C1 segment of cervical spinal cord (tissue), 14 donors: ENCODE measurements around the gene MYO1A.
"Not testable (repeated sequence)": the region's sequence is repeated elsewhere in the genome, so short reads cannot be mapped to it uniquely, and the experiment has no call there.

Experiments
- DNase-seq, 14 donors: peaks; one replicate each; lab custom pipeline; 2025; lab: John Stamatoyannopoulos, UW

The MYO1A gene

DNA sequence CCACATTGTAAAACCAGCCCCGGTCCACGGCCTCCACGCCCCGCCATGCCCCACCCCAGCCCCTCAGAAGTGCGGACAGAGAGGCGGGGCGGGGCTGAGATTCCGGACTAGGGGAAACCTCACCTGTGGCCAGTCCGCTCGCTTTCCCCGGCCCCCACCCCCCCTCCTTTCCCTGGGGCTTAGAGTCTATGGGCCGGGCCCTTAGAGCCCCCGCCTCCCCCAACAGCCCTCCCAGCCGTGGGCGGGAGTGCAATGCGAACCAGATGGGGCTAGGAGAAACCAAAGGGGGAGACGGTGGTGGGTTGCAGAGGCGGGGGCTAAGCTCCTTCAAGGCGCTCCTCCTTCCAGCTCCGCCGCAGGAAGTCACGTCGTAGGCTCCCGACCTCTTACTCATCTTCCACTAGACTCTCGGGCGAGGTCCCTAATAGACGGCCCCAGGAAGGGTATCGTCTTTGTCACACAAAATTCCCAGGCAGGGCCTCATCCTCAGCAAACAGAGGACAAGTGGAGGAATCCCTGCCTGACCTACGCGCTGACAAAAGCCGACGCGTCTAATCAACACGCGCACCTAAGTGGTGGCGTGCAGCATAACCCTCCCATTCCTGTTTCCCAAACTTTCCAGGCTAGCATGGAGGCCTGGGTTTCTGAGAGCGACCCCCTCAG, 37.9 kb upstream of the MYO1A start:
- peak in 9 of 14 donors; percentile 31 to 73 (median 60) for DNase-seq

DNA sequence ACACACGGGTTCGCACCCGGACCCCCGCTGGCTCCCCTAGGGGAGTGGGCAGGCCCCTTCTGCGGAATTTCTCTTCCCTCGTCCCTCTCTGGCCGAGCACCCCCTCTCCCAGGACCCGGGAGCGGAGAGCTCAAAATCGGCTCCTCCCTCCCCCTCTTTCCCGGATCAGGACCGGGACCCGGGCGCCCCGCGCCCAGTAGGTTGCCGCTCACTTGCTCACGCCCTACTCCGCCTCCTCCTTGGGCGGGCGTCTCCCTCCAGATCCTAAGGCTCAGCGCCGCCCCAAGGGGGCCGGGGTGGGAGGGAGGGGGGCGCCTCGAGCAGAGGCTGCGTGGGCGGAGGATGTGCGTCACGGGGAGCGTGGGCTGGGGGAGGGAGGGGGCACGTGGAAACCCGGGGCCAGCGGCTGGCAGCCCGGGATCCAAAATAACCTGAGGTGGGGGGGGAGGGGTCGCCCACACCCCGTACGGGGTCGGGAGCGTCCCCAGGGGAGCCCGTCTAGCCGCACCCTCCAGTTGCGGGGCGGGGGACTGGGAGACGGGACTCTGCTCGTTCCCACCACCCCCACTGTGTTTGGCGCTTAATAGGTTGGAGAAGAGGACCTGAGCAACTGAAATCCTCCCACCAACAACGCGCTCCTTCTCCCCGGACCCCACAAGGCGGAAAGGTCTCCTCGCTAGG, 37.2 kb upstream of the MYO1A start:
- DNase-seq, result peak in 13 of 14 donors; percentile 29 to 80 (median 70)

DNA sequence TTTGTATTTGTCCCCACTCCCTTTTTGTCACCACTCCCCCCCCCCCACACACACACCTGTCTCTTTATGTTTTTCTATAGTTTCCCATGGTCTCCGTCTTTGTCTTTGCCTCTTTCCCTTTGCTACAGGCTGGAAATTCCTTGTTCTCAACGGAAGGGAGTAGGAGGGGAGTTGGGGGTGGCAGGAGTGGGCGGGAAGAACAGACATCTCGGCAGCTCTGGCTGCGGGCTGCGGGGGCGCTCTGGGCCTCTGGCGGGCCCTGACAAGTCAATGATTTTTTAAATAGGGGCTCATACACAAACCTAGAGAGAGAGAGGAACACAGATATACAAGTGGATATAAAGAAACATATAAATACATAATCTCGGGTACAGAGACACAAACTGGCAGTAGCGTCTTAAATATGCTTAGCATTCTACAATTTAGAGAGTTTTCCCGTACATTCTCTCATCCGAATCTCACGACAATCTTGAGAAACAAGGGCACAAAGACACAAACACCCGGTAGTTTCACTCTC, 36.6 kb upstream of the MYO1A start:
- peak in 7 of 14 donors; percentile 22 to 70 (median 37) for DNase-seq

DNA sequence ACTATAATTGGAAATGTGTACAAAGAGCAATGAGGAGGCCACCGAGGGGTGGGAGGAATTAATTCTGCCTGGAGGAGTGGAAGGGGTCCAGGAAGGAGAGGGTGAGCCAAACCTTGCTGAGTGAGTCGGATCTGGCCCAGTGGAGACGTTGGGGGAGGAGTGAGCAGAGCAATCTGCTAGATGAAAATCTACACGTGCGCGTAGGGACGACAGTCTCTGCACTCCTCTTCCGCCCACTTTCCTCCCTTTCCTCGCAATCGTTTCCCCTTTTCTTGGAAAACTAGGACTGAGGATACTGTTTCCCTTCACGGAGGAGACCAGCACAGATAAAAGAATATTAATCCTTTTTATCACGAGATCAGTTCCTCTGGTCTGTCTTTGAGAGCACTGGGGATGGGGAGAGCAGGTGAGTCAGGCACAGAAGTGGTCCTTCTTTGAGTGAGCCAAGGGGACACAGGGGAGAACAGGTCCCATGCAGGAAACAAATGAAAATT, 36.1 kb upstream of the MYO1A start:
- DNase-seq, result peak in 1 of 14 donors; percentile 58

DNA sequence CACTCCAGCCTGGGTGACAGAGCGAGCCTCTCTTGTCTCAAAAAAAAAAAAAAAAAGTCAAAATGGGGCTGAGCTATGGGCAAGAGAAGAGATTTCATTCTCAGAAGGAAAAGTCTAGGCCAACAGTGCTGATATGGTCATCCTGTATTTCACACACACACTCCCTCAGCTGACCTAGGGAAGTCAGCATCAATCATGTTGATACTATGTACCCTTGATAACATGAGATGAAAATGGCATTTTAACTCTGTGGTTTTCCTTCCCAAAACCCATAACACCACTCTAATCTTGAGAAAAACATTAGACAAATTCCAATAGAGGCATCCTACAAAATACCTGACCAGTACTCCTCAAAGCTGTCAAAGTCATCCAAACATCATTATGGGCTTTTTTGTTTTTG, 30.9 kb upstream of the MYO1A start:
- DNase-seq, result no peak

DNA sequence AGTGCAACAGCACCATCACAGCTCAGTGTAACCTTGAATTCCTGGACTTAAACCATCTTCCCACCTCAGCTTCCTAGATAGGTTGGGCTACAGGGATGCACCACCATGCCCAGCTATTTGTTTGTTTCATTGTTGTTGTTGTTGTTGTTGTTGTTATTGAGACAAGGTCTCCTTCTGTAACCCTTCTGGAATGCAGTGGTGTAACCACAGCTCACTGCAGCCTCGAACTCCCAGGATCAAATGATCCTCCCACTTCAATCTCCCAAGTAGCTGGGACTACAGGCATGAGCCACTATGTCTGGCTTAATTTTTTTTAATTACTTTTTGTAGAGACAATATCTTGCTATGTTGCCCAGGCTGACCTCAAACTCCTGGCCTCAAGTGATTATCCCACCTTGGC, 29.9 kb upstream of the MYO1A start:
- no peak for DNase-seq

DNA sequence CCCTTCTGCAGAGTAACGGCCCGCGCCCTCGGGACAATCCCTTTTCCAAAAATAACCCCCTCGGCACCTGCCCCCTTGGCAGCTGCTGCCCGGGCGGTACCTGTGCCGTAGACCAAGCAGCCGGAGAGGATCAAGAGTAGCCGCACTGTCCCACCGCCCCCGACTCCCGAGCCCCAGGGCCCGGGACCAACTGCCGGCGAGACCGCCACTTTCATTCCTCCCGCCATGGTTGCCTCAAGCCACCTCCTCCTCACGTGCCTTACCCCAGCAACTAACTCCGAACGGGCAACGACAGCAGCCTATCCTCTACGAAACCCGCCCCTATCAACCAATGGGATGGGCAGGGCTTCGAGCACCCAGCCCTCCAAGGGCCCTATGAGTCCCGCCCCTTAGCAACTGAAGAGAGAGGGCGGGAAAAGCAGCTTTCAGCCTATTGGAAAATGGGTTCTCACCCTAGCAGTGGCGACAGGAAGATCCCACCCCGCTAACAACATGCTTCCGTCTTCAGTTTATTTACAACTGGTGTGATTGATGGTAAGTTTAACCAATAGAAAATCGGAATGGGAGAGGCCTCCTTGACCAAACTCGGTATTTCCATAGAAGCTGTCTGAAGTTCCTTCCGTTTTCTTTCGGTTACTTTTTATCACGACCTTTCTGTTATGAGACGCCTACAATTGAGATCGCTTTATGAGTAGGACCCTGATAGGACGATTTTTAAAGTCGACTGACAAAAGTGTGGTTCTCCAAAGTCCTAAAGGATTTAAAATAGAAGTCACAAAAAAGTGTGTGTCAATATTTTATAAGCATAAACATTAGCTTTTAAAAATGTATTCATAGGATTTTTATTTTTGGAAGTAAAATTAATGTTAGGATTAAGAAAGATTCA, 28.8 kb upstream of the MYO1A start, which contains the start of gene NEMP1:
NEMP1 (minus strand) TSS at position 273 of the 886 bp plus-strand sequence; CDS start at position 227, 46 bp downstream.
- peak; percentile 76 to 100 (median 96) for DNase-seq

DNA sequence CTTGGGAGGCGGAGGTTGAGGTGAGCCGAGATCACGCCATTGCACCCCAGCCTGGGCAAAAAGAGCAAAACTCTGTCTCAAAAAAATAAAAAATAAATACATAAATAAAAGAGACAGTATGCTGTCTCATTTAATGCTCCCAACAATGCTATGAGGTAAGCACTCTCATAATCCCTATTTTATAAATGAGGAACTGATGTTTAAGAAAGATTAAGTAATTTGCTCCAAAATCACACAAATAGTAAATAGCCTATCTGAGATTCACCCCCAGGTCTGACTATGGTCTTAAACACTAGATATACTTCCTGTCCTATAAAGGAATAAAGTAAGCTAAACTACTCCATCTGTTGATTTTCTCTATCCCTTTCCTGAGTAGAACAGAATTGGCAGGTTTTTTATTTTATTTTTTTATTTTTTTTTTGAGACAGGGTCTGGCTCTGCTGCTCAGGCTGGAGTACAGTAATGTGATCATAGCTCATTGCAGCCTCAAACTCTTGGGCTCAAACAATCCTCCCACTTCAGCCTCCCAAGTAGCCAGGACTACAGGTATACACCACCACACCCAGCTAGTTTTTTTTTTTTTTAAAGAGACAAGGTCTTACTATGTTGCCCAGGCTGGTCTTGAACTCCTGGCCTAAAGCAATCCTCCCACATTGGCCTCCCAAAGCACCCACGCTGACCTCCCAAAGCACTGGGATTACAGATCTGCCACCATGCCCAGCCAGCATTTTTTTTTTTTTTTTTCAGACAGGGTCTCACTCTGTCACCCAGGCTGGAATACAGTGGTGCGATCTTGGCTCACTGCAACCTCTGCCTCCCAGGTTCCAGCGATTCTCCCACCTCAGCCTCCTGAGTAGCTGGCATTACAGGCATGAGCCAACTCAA, 23.9 kb upstream of the MYO1A start:
- not testable (repeated sequence) for DNase-seq

DNA sequence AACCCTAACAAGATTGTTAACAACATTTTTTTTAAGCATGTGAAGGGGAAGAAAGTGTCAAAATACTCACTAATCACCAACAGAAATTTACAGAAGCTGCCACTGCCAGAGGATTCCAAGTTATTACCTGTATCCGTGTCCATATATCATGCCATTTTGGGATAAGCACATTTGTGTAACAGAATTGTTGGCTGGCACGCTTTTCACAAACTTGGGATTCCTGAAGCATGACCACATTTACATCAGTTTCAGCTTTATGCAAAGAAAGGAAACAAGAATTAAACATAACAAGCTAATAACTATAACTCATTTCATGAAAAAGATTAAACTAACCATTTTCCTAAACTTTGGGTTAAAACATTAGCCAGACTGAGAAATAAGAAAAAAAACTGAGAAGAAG, 22.7 kb upstream of the MYO1A start:
- DNase-seq, result no peak

DNA sequence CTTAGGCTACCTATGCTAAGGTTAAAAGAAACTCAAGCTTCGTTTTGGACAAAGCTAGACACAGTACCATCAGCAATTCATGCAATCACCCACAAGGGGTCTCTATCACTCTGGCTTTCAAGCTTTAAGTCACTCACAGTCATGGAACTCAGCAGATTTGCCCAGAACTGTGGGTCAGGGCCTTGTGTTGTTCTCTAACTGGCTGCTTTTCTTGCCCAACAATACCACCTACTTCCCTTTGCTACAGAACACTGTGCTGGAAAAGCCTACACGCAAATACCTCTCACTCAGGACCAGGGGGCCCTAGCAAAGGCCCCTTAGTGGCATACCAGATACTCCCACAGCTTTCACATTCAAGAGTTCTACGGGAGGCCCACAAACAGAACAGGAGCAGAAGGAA, 19.6 kb upstream of the MYO1A start:
- DNase-seq, result peak in 10 of 14 donors; percentile 13 to 54 (median 43)

DNA sequence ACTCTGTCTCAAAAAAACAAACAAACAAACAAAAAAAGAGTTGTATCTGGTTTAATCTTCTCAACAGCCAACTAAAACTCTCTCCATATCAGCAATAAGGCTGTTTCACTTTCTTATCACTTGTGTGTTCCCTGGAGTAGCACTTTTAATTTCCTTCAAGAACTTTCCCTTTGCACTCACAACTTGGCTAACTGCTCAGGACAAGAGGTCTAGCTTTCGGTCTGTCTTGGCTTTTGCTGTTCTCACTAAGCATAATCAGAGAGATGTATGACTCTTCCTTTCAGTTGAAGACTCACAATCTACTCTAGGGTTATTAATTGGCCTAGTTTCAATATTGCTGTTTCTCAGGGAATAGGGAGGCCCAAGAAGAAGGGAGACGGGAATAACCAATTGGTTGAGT, 16.3 kb upstream of the MYO1A start:
- DNase-seq, result no peak

DNA sequence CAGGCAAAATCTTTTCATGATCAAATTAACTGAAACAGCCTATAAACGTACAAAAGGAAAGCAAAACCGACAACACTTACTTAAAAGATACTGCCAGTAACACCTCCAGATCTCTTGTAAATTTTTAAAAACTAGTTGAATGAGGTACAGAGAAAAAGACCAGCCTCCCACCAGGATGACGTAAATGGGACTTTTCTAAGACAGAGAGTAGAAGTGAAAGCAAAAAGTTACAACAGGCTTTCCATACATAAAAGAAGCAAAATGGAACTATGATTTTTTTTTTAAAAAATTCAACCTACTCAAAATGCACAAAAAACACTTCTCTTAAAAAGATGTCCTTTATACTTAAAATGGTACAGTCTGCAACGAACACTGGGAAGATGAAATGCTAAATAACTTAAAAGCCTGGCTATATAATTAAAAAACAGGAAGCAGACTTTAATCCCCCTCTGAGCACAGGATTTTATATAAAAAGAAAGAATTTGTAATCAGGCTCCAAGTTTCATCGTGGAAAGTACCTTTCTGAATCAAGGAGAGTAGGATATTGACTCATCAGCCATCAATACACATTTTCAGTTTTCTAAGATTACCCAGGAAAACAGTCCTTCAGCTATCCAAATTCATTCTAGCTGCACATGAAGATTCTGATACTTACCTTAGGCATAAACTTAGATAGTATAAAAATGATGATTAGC, 14.2 kb upstream of the MYO1A start:
- no peak for DNase-seq

DNA sequence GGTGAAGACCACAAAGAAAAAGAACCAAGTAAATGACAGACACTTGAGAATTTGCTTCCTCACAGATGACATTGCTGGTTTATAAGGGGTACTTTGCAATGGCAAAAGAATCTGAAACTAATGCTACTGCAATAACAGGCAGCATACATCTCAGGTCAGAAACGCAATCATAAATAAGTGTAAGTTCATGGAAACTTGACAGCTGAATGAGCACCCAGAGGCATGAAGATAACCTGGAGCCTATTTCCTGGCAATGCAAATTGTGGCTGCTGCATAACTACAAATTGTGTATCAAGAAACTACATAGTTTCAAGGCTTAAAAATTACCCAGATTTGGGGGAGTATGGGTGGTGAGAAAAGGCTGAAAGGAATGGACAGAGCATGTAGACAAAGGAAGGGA, 8.5 kb upstream of the MYO1A start:
- no peak for DNase-seq

DNA sequence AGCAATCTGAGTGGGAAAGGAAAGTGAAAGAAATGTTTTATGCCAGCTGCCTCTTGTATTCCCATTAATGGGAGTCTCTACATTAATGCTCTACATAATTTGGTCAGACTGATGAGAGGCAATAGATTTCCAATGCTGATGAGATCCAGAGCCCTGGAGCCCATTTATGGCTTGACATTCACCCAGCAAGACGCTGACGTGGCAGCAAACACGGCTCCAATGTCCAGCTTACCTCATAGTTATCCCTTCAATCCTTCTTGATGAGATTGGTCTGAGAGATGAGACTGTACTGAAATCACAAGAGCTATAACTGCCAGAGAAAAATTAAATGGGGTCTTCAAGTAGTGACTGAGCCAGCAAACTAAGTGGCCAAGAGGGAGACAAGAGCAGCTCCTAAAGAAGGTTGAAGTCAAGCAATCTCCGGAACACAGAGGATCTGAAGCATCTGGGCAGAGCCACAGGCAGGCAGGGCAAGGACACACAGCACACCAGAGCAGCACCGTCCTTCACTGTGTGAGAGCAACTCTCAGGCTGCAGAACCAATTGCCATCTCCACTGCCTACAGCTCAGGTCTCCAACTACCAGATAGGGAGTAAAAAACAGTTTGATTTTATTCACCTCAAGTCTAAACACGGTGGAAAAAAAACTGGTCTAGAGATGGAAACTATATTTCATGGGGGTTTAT, 7.3 kb upstream of the MYO1A start:
- no peak for DNase-seq

DNA sequence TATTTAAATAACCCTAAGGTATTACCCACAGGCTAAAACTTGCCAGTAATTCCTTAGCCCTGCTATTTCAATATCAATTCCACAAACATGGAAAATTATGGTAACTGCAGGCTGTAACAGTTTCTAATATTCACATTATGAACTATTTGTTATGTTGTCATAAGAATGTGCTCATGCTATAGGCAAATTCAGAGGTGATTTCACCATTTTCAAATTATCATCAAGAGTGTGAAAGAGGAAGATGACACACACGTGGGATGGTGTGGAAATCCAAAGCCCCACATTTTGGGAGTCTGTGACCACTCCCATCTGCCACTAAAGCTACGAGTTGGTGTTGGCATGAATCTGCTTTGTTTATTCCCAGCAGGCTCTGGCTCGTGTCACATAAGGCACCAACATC, 5.9 kb upstream of the MYO1A start:
- DNase-seq, result no peak

DNA sequence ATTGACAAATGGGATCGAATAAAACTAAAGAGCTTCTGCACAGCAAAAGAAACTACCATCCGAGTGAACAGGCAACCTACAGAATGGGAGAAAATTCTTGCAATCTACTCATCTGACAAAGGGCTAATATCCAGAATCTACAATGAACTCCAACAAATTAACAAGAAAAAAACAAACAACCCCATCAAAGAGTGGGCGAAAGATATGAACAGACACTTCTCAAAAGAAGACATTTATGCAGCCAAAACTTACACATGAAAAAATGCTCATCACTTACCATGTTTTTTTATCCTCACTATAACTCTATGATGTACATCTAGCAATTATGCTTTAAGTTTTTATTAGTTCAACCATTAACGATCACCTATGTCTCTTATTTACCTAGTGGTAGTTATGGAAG, 4.0 kb upstream of the MYO1A start:
- not testable (repeated sequence) for DNase-seq

DNA sequence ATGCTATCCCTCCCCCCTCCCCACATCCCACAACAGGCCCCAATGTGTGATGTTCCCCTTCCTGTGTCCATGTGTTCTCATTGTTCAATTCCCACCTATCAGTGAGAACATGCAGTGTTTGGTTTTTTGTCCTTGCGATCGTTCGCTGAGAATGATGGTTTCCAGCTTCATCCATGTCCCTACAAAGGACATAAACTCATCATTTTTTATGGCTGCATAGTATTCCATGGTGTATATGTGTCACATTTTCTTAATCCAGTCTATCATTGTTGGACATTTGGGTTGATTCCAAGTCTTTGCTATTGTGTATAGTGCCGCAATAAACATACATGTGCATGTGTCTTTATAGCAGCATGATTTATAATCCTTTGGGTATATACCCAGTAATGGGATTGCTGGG, 3.2 kb upstream of the MYO1A start:
- DNase-seq, result not testable (repeated sequence)

DNA sequence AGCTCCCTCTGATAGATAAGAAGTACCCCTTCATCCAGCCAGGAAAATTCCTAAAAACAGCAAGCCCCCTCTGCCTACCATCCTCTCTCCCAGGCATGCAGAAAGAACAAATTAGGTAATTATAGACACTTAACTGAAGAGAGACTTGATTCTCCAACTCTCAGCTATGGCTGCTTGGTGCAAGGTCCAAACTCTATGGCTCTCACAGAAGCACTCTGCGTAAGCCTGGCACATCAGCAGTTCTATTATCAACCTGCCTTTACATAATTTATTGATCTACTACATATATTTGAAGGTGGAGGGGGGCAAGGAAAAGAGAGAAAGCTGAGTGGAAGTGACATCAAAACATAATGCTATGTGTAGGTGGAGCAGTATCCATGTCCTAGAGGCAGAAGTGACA, 1.1 kb upstream of the MYO1A start:
- DNase-seq, result no peak

DNA sequence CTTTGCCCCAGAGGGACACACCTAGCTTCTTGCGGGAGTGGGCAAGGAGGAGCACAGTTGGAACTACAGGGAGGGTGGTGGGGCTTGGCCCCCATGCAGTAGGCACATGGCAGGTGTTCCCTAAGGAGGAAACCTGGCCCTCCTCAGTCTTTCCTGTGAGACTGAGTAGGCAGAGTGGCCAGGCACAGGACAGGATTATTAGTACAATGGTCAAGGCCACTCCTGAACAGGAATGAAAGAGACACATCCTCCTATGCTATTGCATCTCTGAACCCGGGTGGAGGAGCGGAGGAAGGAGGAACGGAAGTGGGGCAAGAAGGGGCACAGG, 846 bp downstream of the MYO1A start:
- DNase-seq, result no peak
